ENCODE measurements around the gene NPDC1.

Gene NPDC1

DNA sequence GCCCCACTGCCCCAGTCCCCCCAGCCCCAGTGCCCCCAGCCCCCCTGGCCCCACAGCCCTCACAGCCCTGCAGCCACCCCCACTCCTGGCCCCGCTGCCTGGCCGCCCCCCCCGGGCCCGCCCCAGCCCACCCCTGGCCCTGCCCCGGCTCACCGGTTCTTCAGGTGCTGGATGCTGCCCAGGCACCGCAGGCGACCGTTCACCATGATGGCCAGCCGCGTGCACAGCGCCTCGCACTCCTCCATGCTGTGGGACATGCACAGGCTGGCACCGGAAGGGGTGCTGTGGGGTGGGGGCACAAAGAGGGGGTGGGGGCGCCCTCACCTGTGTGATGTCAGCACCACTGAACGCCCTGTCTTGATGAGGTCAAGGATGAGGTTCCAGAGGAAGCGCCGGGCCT is 36.8 kb downstream of the NPDC1 start:
- DNase-seq = no peak

DNA sequence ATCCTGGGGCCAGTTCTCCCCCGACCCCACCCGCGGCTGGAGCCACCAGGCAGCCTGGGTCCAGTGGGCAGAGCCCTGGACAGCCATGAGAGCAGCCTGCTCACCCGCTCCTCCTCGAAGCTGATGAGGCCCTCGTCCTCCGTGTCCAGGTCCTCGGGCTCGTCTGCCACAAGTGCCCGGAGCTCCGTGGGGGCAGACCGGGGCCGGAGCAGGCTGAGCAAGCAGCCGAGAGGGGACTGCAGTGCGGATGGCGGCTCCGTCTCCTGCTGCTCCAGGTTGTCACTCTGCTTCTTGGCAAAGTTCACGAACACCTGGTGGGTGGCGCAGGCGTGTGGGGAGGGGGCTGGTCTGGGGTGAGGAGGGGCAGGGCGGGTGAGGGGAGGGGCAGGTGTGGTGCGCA is 37.7 kb downstream of the NPDC1 start:
- DNase-seq = no peak

DNA sequence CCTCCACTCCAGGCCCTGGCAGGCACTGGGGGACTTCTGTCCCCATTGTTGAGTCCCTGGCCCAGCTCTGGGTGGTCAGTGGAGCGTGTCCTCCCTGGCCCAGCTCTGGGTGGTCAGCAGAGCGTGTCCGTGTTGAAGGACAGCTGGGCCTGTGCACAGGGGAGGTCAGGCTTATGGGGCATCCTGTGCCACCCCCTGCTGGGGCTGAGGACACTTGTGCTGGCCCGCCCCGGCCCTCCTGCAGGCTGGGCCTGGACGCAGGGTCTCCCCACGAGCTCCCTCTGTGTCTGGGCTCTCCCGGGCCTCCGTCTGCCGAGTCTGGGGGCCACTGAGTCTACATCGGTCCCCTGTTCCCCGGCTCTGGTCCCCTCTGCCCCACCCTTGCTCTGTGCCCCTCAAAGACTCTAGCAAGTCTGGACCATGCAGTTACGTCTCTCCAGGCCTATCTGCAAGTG is 38.1 kb downstream of the NPDC1 start:
- DNase-seq = no peak

DNA sequence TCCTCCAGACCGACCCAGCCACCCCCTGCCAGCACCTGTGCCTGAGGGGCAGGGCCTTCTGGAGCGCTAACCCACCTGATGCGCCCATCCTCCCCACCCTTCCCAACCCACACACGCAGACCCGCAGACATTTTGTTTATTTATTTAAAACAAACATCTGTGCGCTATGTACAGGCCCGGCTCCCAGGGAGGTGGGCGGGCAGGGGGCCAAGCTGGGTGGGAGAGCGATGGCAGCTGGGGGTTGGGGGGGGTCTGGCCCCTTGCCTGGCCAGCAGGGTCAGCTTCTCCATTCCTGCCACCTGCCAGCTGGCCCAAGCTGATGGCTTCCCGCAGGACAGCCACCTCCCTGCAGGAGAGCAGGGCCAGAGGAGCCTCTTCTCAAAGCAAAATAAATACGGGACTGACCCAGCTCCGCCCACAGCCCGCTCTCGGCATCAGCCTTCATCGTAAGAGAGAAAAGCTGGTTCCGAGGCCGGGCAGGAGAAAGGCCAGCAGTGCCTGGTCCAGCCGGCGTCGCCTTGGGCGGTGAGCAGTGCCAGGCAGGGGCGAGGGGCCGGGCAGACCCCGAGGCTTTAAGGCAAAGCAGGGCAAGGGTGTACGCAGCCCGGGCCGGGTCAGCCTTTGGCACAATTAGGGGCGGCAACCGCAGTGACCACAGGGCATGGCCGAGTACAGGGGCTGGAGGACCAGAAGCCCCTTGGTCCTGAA is 38.7 kb downstream of the NPDC1 start:
- DNase-seq = no peak

DNA sequence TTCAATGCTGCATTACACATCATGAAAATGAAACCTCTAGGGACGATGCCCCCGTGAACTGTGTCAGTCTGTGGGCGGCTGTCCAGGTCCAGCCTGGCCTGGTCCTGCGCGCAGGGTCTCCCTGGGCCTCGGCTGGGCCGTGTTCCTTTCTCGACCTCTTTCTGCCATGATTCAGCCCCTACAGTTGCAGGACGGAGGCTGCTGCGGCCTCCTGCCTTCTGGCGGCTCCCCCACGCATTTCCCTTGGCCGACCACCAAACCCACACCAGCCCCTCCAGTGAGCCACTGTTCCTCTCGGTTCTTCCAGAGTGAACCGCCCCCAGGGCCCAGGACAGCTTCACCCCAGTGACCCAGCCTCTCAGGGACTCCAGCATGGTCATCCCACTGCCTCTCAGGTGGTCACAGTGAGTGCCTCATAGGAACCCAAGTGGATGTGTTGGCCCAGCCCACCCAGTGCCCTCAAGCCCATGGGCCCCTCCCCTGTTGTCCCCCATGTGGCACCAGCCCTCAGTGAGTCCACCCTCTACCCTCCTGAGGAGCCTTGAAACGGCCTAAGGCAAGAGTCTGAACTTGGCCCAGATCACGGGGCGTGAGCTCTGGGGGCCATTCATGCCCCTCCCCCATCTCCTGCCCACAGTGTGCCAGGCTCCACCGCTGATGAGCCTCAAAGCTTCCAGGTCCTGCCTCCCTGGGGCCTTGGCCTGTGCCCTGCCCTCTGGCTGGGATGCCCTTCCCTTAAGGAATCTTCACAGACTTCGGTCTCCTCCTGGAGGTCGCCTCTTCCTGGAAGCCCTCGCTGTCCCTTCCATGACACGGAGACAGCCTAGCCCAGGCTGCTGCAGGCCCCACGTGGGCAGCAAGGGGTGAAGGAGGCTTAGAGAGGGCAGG is 39.6 kb downstream of the NPDC1 start:
- no peak for DNase-seq

DNA sequence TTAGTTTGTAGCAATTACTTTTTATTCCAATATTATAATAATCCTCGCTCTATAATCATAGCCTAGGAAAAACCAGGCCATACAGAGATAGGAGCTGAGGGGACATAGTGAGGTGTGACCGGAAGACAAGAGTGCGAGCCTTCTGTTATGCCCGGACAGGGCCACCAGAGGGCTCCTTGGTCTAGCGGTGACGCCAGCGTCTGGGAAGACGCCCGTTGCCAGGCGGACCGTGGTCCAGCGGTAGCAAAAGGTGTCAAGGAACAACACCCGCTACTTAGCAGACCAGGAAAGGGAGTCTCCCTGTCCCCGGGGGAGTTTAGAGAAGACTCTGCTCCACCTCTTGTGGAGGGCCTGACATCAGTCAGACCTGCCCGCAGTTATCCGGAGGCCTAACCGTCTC is 41.7 kb downstream of the NPDC1 start:
- DNase-seq = peak; percentile 26

DNA sequence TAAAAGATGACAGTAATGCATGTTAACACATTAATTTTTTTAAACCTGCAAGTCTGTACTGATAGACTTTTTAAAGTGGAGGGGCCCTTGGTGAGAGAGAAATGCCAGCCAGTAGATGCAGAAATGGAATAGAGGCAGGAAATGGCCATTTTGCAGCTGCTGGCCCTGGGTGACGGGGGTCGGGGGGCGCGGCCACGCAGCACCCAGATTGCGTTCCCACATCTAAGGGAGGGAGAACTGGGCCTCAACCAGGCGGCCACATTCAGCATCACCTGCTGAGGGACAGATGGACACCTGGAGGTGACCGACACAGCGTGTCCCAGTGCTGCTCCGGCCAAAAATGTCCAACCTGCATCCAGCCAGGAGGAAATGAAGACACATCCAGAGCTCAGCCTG is 43.3 kb downstream of the NPDC1 start:
- no peak for DNase-seq

DNA sequence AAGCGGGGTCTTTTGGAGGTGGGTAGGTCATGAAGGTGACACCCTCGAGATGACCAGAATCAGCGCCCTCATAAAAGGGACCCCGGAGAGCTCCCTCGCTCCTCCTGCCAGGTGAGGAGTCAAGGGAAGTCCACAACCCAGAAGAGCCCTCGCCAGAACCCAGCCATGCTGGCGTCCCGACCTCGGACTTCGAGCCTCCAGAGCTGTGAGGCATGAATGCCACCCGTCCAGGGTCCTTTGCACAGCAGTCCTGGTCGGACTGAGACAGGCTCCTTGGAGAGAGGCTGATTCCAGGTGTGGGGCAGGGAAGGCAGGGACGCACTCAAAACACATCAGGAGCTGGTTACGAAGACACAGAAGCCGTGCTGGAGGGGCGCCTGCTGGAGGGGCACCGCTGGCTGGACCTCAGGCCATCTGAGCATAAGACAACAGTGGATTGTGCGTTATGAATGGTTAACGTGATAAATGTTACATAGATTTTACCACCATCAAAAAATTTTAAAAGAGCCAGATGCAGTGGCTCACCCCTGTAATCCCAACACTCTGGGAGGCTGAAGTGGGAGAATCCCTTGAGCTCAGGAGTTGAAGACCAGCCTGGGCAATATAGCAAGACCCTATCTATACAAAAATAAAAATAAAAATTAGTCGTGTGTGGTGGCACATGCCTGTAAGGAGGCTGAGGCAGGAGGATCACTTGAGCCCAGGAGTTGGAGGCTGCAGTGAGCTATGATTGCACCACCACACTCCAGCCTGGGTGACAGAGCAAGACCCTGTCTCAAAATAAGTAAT is 43.9 kb downstream of the NPDC1 start:
- DNase-seq = no peak

DNA sequence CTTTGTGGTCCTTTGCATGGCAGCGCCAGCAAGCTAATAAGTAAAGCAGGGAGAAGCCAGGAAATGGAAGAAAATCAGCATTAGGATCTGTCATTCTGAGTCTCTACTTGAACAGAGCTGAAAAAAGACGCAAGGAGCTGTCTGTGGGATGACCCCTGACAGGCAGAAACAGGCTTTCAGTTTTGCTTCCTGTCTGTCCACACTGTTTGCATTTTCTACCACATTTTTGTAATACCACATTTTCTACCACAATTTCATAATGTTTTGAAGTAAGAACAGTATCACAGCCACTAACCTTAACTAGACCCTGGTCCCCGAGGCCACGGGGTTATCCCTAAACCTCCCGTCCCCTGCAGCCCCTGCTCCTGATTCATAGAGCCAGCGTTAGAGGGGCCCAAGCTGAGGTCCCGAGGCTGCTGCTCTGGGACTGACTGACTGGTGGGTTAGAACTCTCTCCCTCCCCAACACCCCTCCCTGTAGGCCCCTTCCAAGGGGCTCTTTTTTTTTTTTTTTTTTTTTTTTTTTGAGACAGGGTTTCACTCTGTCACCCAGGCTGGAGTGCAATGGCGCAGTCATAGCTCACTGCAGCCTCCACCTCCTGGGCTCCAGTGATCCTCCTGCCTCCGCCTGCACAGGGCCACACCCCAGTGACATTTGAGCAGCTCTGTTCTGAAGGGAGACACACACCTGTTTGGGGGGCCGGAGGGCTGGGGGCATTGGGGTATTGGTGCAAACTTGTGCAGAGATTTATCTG is 45.6 kb downstream of the NPDC1 start:
- DNase-seq = peak; percentile 37

DNA sequence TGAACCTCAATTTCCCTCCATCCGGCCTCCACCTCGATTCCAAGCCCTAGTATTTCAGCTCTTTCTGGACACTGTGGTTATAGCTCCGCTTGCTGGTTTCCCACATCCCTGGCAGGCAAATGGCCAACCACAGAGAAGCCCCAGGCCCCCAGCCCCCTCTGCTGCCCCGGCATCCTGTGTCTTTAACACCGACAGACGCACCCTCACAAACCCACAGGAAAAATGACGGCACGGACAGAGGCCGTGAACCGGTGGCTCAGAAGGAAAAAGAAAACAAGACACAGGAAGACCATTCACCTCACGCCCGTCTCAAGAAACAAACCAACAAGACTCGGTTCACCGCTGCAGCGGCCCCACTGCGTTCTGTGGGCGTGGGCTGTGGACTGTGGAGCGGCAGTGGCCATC is 48.1 kb downstream of the NPDC1 start:
- no peak for DNase-seq

DNA sequence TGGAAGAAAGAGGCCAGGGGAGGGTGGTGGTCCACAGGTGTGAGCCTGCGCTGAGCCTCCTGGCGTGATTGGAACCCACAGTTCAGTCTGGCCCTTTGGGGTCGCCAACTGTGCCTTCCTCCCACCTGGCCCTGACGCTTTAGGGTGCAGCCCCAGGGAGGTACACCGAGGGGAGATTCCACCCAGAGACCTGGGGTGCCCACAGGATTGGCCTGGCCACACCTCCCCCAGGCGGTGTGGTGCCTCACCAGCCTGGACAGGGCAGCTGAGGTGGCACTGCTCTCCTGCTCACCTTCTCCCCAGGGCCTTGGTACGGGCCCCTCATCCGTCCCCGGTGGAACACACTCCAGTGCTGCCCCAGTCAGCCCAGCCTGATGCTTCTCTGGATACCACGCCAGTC is 48.6 kb downstream of the NPDC1 start:
- DNase-seq = no peak

DNA sequence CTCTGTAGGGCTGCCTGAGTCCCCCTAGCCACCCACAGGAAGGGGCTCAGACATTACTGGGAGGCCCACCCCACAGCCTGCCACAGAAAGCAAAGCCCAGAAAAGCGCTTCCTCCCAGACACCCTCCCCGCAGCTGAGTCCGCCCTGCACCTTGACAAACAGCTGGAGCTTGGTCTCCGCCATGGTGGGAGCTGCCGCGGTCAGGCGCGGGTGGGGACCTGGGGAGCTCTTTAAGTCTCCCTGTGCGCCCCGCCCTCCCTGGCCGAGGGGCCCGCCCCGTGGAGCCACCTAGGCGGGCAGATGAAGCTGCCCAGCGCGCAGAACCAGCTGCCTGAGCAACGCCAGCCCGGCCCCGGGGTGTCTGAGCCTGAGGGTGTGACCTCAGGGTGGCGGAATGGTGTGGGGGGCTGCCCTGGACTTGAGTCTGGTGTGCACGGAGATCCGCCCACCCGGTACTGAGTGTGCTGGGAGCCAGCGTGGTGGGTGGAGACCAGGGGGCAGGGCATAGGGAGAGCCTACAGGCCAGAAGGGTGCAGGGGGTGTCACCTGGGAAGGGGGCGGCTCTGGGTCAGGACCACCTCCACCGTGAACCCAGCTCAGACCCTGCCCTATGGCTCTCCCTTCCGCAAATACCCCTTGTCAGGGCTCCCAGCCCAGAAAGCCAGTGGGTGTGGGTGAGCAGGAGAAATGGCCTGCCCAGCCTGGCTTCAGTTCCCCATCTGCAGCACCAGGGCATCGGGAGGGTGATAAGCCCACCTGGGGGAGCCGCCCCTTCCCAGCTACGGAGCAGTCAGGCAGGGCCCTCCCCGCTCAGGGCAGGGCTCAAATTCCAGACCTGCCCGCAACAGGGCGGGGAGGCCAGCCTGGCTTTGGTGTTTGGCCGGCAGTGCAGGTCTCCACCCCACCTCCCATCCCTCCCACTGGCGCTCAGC is 49.4 kb downstream of the NPDC1 start, which contains the start of gene CLIC3:
CLIC3 (minus strand) TSS at position 208 of the 932 bp plus-strand sequence; CDS start at position 183, 25 bp downstream.
- DNase-seq = peak; percentile 51

DNA sequence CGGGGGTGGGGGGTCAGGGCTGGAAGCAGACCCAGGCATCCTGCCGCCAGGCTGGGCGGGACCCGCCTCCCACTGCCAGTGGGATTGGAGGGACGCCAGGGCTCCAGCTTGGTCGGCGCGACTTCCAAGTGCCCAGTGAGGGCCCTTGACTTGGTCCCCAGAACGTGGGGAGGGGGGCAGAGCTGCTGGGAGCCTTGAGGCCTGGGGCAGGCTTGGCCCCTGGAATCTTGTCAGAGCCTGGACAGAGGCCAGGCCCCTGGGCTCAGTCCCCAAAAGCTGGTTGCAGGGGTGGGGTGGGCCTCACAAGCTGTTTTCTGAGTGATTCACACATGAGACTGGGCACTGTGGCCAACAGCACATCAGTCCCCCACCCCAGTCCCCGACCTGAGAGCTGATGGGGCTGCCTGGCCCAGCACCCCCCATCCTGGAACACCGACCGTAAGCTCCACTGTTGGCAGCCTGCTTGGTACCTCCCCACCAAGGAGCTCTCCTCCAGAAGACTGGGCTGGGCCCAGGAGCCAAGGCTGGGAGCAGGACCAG is 50.1 kb downstream of the NPDC1 start:
- no peak for DNase-seq

DNA sequence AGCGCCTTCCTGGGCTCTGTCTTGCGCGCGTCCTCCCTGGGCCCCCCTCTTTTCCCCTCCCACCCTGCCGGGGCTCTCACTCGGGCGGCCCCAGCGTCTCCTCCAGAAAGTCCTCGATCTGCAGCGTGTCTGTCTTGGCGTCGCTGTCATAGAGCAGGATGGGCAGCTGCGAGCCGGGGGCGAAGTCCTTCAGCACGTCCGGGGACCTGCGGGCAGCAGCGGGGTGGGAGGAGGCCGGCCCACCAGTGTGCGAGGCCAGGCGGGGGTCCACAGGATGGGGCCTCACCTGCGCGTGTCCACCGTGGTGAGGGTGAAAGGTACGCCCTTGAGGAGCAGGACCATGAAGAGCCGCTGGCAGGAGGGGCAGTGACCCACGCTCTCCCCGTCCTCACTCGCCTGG is 50.6 kb downstream of the NPDC1 start:
- DNase-seq = no peak

DNA sequence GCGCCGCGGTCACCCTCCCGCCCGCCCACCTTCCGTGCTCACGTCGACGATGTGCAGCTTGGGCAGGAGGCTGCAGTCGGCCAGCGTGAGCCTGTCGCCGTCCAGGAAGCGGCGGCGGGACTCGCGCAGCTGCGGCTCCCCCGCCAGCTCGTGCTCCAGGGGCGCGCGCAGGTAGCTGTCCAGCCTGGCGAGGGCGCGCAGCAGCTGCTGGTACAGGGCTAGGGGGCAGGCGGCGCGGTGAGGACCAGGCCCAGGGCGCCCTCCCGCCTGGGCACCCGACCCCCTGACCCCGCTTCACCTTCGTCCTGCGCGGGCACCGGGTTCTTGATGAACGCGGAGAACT is 51.1 kb downstream of the NPDC1 start:
- no peak for DNase-seq

DNA sequence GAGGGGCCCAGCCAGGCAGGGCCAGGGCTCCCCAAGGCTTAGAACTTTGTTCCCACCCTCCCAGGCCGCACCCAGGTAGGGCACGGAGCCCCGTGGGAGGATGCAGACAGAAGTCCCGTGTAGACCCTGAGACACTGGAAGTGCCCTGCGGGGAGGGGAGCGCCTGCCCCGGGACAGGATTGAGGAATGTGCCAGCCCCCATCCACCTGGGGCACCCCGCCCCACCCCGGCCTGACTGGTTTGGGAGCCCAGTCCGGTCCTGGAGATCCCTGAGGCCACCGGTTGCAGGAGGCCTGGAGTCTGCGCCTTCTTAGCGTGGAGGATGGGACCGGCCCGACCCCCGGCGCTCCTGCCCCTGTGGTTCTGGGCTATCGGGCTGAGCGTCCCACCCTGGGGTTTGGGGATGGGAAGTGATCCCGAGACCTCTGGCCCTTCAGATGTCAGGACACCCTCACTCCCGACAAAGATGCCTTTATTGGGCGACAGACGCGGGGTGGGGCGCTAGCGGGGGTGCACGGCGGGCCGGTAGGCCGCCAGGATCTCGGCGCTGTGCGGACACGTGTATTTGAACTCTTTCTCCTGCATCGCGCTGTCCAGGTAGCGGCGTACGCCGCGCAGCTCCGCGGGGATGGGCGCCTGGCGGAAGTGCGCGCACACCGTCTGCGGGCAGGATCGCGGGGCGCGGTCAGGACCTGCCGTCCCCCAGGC is 51.6 kb downstream of the NPDC1 start:
- no peak for DNase-seq

DNA sequence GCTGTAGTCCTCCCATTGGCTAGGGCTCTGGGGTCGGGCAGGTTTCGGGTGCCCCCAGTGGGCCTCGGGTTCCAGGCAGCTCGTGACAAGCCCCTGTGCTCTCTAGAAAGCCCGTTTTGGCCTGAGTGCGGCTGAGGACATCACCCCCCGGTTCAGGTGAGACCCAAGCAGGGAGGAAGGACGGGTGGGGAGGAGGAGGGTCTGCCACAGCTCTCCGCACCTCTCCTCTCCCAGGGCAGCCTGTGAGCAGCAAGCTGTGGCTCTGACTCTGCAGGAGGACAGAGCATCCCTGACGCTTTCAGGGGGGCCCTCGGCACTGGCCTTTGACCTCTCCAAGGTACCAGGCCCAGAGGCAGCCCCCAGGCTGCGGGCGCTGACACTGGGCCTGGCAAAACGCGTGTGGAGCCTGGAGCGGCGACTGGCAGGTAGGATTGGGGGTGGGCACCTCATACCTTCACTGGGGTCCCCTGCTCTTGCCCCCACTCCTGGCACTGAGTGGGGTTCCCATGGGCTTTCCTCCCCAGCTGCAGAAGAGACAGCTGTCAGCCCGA is 53.1 kb downstream of the NPDC1 start:
- DNase-seq = no peak

DNA sequence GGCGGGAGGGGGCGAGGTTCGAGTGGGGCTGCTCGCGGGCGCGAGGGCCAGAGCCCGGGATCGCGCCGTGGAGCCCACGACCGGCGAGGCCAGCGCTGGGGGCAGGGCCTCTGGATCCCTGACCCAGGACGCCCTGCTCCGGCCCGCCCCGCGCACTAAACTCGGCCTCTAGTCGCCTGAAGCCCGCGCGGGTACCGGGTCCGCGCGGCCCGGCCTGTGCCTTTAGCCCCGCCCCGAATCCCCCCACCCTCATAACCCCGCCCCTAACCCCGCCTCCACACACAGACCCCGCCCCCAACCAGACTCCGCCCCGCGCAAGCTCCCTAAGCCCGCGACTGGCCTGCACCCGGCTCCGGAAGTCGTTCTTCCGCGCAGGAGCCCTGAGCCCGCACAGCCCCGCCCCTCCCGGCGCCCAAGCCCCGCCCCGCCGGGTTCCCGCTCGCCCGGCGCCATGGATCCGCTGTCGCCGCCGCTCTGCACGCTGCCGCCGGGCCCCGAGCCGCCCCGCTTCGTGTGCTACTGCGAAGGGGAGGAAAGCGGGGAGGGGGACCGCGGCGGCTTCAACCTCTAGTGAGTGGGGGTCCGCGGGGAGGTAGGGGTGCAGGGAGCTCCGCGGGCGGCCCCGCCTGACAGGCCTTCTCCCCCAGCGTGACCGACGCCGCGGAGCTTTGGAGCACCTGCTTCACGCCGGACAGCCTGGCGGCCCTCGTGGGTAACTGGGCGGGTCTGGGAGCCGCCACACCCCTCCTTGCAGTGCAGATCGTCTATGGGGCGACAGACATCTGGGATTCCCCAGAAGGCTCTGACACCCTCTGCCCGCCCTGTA is 53.8 kb downstream of the NPDC1 start, which contains the start of gene PAXX:
PAXX (plus strand) TSS at position 430 of the 826 bp plus-strand sequence; CDS start at position 452, 22 bp downstream.
- peak; percentile 97 for DNase-seq
